WTC11 (cell line): ENCODE data around the gene HES1. TPM values are rescaled to one million over a fixed set of nuclear protein-coding genes. Genes with fewer than 3 reads are reported as not detected.

Experiments used
- ARID4B ChIP-seq: sonication (generic); formaldehyde crosslinking; IDR thresholded peaks from 2 replicates; pipeline ENCODE4 v1.8.0; 2023; ENCODE audit warnings: missing genetic modification reagents, mild to moderate bottlenecking, borderline replicate concordance
- ATF1 ChIP-seq: sonication (generic); formaldehyde crosslinking; IDR thresholded peaks from 2 replicates; pipeline ENCODE4 v1.8.1; 2023; ENCODE audit warnings: mild to moderate bottlenecking, moderate library complexity, missing genetic modification reagents
- ATF3 ChIP-seq: sonication (generic); formaldehyde crosslinking; conservative IDR thresholded peaks from 2 replicates; pipeline ENCODE4 v1.8.1; 2022; ENCODE audit warnings: mild to moderate bottlenecking, missing genetic modification reagents
- CREM ChIP-seq: sonication (generic); formaldehyde crosslinking; IDR thresholded peaks from 2 replicates; pipeline ENCODE4 v1.8.1; 2022; ENCODE audit warnings: mild to moderate bottlenecking, missing genetic modification reagents, moderate library complexity
- E2F4 ChIP-seq: sonication (generic); formaldehyde crosslinking; IDR thresholded peaks from 2 replicates; pipeline ENCODE4 v1.8.1; 2022; ENCODE audit warnings: low read depth, mild to moderate bottlenecking, moderate library complexity, missing genetic modification reagents, borderline replicate concordance
- FOXK1 ChIP-seq: sonication (generic); formaldehyde crosslinking; IDR thresholded peaks from 2 replicates; pipeline ENCODE4 v1.8.0; 2022; ENCODE audit warnings: mild to moderate bottlenecking, moderate library complexity, missing genetic modification reagents
- GABPB1 ChIP-seq: sonication (generic); formaldehyde crosslinking; IDR thresholded peaks from 2 replicates; pipeline ENCODE4 v1.8.1; 2023; ENCODE audit warnings: mild to moderate bottlenecking, missing genetic modification reagents
- HMGA2 ChIP-seq: fragments of 250-450 bp; sonication (Bioruptor Pico); IDR thresholded peaks from 2 replicates; pipeline ENCODE4 v1.4.0; 2021; ENCODE audit warnings: mild to moderate bottlenecking, moderate library complexity
- JUN ChIP-seq: sonication (generic); formaldehyde crosslinking; IDR thresholded peaks from 2 replicates; pipeline ENCODE4 v1.8.0; 2023; ENCODE audit warnings: mild to moderate bottlenecking, missing genetic modification reagents
- MXD4 ChIP-seq: fragments of 250-450 bp; sonication (Bioruptor Pico); IDR thresholded peaks from 2 replicates; pipeline ENCODE4 v1.8.0; 2021; ENCODE audit warnings: mild to moderate bottlenecking, moderate library complexity, borderline replicate concordance
- NFE2L1 ChIP-seq: sonication (generic); formaldehyde crosslinking; IDR thresholded peaks from 2 replicates; pipeline ENCODE4 v1.8.1; 2023; ENCODE audit warnings: missing genetic modification reagents
- OVOL2 ChIP-seq: fragments of 250-450 bp; sonication (Bioruptor Pico); IDR thresholded peaks from 2 replicates; pipeline ENCODE4 v1.9.0; 2021; ENCODE audit warnings: mild to moderate bottlenecking, borderline replicate concordance
- SMAD4 ChIP-seq: sonication (generic); formaldehyde crosslinking; IDR thresholded peaks from 2 replicates; pipeline ENCODE4 v1.8.0; 2022; ENCODE audit warnings: mild to moderate bottlenecking, missing genetic modification reagents
- SP1 ChIP-seq: sonication (generic); formaldehyde crosslinking; conservative IDR thresholded peaks from 2 replicates; pipeline ENCODE4 v1.8.1; 2022; ENCODE audit warnings: missing genetic modification reagents
- TCF7 ChIP-seq: sonication (generic); formaldehyde crosslinking; IDR thresholded peaks from 2 replicates; pipeline ENCODE4 v1.8.0; 2022; ENCODE audit warnings: mild to moderate bottlenecking, low read depth, missing genetic modification reagents, moderate library complexity
- TEAD4 ChIP-seq: sonication (generic); formaldehyde crosslinking; IDR thresholded peaks from 2 replicates; pipeline ENCODE4 v1.8.0; 2022; ENCODE audit warnings: mild to moderate bottlenecking, missing genetic modification reagents
- USF1 ChIP-seq: sonication (generic); formaldehyde crosslinking; IDR thresholded peaks from 2 replicates; pipeline ENCODE4 v1.8.0; 2022; ENCODE audit warnings: mild to moderate bottlenecking, missing genetic modification reagents
- ZNF138 ChIP-seq: sonication (generic); formaldehyde crosslinking; conservative IDR thresholded peaks from 2 replicates; pipeline ENCODE4 v1.8.1; 2022; ENCODE audit warnings: mild to moderate bottlenecking, moderate library complexity, missing genetic modification reagents
- ZNF219 ChIP-seq: sonication (generic); formaldehyde crosslinking; IDR thresholded peaks from 2 replicates; pipeline ENCODE4 v1.8.0; 2023; ENCODE audit warnings: missing genetic modification reagents, mild to moderate bottlenecking, borderline replicate concordance
- ZNF263 ChIP-seq: sonication (generic); formaldehyde crosslinking; IDR thresholded peaks from 2 replicates; pipeline ENCODE4 v1.8.1; 2022; ENCODE audit warnings: low read depth, mild to moderate bottlenecking, moderate library complexity, missing genetic modification reagents
- ZNF281 ChIP-seq: sonication (generic); formaldehyde crosslinking; IDR thresholded peaks from 2 replicates; pipeline ENCODE4 v1.8.0; 2023; ENCODE audit warnings: mild to moderate bottlenecking, missing genetic modification reagents
- ZNF396 ChIP-seq: fragments of 250-450 bp; sonication (Bioruptor Pico); IDR thresholded peaks from 2 replicates; pipeline ENCODE4 v1.8.0; 2021; ENCODE audit warnings: mild to moderate bottlenecking, moderate library complexity, borderline replicate concordance
- ZNF416 ChIP-seq: fragments of 250-450 bp; sonication (Bioruptor Pico); IDR thresholded peaks from 2 replicates; pipeline ENCODE4 v1.9.0; 2021; ENCODE audit warnings: mild to moderate bottlenecking, inconsistent platforms
- ZNF423 ChIP-seq: fragments of 250-450 bp; sonication (Bioruptor Pico); IDR thresholded peaks from 2 replicates; pipeline ENCODE4 v2.1.2; 2022; ENCODE audit warnings: mild to moderate bottlenecking, moderate library complexity
- total RNA-seq: library from RNA; stranded (reverse); gene quantifications from 3 replicates; pipeline ENCODE4 v1.2.3, GENCODE V29; 2021

The HES1 gene
- total RNA-seq, 1 experiment from 2014 or later: 28.4 TPM

- TF ChIP-seq SMAD4 (no peak), TEAD4 (CRISPR knock-in tag) (no peak), ZNF423 (peak; percentile 29; the same call in 1 of the 2 replicates), SP1 (no peak; the same call in 1 of the 2 replicates), TCF7 (CRISPR knock-in tag) (no peak), JUN (CRISPR knock-in tag) (no peak), ZNF396 (no peak), ZNF263 (no peak), ZNF416 (CRISPR knock-in tag) (no peak), HMGA2 (CRISPR knock-in tag) (no peak), E2F4 (no peak), CREM (CRISPR knock-in tag) (no peak), ZNF138 (CRISPR knock-in tag) (no peak), ARID4B (CRISPR knock-in tag) (peak; percentile 60; the same call in 1 of the 2 replicates), ZNF281 (no peak), ZNF219 (CRISPR knock-in tag) (no peak), GABPB1 (CRISPR knock-in tag) (peak; percentile 86), OVOL2 (no peak), NFE2L1 (CRISPR knock-in tag) (no peak), ATF3 (CRISPR knock-in tag) (no peak), USF1 (CRISPR knock-in tag) (peak; percentile 68; the same call in 1 of the 2 replicates), MXD4 (CRISPR knock-in tag) (no peak), ATF1 (CRISPR knock-in tag) (no peak), FOXK1 (CRISPR knock-in tag) (peak; percentile 69; the same call in 1 of the 2 replicates)
Measured at GRCh38 chr3:194134757-194135515, 1.0 kb upstream of the HES1 start (continued).
